Motor neuron (in vitro differentiated cells): ENCODE data around the gene SPI1. TPM values are rescaled to one million over a fixed set of nuclear protein-coding genes. Genes with fewer than 3 reads are reported as not detected.
A peak's percentile ranks its signal among the peaks of the same experiment; 100 is the strongest.

Experiments used
- ATAC-seq, 8 experiments: fragments of 200-7000 bp; cut with Tn5 transposase; replicated peaks in 6 of 8; 2 replicates each; pipeline ENCODE4 v1.8.0; 2021; ENCODE audit warnings: mild to moderate bottlenecking in 8 of 8, moderate library complexity in 8 of 8
- H3K27ac ChIP-seq, 2 donors: fragments of 250-450 bp; sonication (Bioruptor Pico); 2 replicates each; pipeline ENCODE4 v1.9.0; 2021; ENCODE audit warnings: antibody characterized with exemption in 2 of 2, mild to moderate bottlenecking in 2 of 2, moderate library complexity in 1 of 2
- H3K4me1 ChIP-seq, 2 donors: fragments of 250-450 bp; sonication (Bioruptor Pico); replicated peaks in 1 of 2; 2 replicates each; pipeline ENCODE4 v1.6.1; 2021; ENCODE audit warnings: antibody characterized with exemption in 2 of 2, mild to moderate bottlenecking in 2 of 2, moderate library complexity in 1 of 2
- H3K4me3 ChIP-seq, 5 donors: fragments of 250-450 bp; sonication (Bioruptor Pico); 2 replicates each; pipeline ENCODE4 v1.9.0; 2021; ENCODE audit warnings: antibody characterized with exemption in 5 of 5, mild to moderate bottlenecking in 5 of 5, moderate library complexity in 4 of 5
- WGBS, 10 experiments: fragments of 450-650 bp; shearing (Covaris generic); methylation state at CpG; one replicate each; pipeline ENCODE4 v1.0.0; 2022; 5-methylcytosine and 5-hydroxymethylcytosine counted together
- in situ Hi-C, 9 experiments: fragments of 400-800 bp; cut with MboI; loops; one replicate each; pipeline ENCODE4 v1.15.0; 2021; ENCODE audit warnings: low sequenced_read_pairs in 9 of 9, low pct_unique_long_range_greater_than_20kb in 2 of 9; ENCODE audit not compliant: unreplicated experiment in 9 of 9
- total RNA-seq, 8 experiments: library from RNA; unstranded; fragments of 300-600 nt; gene quantifications; 2 replicates each; pipeline versions ENCODE4 v1.2.3 to v1.2.4, GENCODE V29; 2022

The SPI1 gene
- total RNA-seq, result under 1 TPM in 6 of 8 experiments, not detected in 2; 0.18 to 0.85 (median 0.44) TPM

DNA sequence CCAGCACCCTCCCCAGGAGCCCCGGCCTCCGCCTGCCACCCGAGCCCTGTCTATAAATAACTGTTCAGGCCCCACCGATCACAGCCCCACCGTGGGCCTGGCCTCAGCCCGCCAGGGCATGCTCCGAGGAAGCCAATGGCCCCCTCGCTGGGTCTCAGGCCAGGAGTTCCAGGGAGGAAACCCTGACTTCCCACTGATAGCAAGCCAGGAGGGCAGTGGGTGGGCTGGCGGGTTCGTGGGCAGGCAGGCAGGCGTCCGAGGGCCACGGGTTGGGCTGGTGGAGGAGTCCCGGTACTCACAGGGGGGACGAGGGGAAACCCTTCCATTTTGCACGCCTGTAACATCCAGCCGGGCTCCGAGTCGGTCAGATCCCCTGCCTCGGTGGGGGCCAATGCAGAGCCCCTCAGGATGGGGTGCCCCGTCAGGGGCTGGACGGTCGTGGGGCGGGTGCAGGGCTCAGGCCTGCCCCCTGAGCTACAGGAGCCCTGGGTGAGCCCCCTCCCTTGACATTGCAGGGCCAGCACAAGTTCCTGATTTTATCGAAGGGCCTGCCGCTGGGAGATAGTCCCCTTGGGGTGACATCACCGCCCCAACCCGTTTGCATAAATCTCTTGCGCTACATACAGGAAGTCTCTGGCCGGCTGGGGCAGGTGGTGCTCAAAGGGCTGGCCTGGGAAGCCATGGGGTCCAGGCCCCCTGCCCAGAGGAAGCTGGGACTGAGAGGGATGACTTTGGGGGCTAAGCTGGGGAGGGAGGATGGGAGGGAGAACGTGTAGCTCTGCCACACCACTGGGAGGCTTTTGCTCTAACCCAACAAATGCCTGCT lies at the start of gene SPI1:
Gene SPI1, minus strand, starts transcription at position 538 of the 826 bp plus-strand sequence. Its CDS starts 194 bp downstream, at position 344.
- in situ Hi-C loops, result no loop called here
- Histone ChIP-seq H3K27ac (no peak within 1 kb of the TSS), H3K4me1 (peaks cover 5 to 8% of the 10 kb centered on the region in 2 donors), H3K4me3 (no peak within 1 kb of the TSS)
- 60 to 68% methylated on average over 3 to 5 of the region's 31 CpGs; no CpG with 5 or more reads in 8 of the 10 experiments for WGBS, 10 experiments
- peak in 5 of 8 experiments; percentile 61 to 79 (median 72) for ATAC-seq

DNA sequence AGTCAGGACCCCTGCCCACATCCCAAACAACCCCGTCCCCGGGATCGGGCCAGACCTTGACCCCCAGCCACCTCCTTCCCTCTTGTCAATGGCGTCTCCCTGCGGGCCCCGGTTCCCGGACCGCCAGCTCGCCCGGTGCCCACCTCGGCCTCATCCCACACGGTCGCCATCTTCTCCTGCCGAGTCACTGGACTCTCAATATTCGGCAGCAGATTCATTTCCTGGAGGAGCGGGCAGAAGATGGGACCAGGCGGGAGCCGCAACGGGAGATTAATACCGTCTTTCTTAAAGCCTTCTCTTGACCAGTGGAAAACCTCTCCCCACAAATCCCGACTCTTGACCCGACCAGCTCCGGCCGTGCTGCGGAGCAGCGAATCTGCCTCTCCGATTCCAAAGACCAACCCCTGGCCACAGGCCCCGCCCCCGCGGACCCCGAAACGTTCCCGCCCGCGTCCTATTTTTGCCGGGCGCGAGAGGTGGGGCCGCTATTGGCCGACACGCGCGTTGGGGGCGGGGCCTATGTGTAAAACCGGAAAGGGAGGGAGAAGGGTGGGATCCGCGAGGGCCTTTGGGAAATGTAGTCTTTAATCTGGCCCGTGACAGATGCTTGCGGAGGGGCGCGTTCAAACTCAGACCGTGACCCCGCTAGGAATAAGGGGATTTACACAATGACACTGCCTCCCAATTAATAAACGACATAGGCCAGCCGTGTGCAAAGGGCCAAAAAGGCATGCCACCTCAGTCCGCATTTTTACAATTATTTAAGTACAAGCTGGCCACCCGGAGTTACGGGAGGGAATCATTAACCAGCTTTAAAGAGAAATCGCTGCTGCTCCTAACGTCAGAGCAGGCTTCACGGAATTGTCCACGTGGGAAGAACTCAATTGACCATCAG lies 48.0 kb upstream of the SPI1 start, which contains the start of gene PSMC3:
Gene PSMC3, minus strand, starts transcription at position 378 of the 895 bp plus-strand sequence. Its CDS starts 160 bp downstream, at position 218.
- peak; percentile 89 to 96 (median 94) for ATAC-seq
- WGBS, 10 experiments, result 0 to 15% (median 0%) methylated on average over 1 to 24 of the region's 62 CpGs; no CpG with 5 or more reads in 3 of the 10 experiments
- Histone ChIP-seq H3K4me1 (peaks cover 5 to 8% of the 10 kb centered on the region in 2 donors), H3K4me3 (peak within 1 kb of the TSS; percentile 68 to 97 (median 93)), H3K27ac (peak within 1 kb of the TSS; percentile 99)
- in situ Hi-C loops, result no loop called here

DNA sequence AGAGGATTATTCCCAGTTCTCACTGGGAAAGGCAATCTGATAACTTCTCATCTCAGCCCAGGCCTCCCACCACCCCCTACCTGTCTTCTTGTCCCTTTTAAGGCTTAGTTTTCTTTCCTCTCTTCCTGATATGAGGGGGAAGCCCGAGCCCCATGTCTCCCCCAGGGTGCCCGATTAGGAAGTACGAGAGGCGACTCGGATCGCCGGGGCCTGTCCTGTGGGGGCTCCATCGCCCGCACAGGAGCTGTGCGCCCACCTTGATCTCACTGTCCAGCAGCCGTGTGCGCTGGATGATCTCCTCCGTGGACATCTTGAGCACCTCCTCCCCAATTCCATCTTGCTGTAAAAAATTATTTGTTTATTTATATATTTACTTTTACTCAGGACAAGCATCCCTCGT lies 47.3 kb upstream of the SPI1 start:
- 0 to 4% (median 0%) methylated on average over 1 to 13 of the region's 14 CpGs; no CpG with 5 or more reads in 4 of the 10 experiments for WGBS, 10 experiments
- no peak for ATAC-seq

DNA sequence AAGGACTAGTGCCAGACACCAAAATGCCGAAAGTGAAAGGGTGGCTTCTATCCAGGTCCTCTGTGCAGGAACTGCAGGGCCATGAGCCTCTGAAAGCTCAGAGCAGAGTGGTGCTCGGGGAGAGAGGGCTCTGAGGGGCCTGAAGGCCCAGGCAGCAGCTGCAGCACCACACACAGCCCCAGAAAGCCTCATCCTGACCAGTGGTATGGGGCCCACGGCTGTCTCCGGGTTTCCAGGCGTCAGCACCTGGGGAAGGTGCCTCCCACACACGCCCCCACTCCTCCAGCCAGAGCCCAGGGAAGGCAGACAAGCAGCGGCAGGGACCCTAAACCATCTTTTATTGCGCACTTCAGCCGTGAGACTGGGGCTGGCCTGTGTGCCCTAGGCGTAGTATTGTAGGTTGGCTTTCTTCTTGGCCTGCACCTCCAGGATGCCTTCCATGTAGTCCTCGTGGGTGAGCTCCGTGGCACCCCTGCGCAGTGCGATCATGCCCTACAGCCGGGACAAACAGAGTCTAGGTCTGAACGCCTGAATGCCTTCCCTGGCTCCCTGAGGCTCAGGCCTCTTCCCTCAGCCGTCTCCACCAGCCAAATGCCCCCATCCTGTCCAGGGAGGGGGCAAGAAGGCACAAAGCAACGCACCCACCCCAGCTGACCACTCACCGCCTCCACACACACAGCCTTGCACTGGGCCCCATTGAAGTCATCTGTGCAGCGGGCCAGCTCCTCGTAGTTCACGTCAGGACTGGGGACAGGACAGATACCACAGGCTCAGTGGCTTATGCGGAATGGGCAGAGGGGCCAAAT lies 40.3 kb upstream of the SPI1 start:
- H3K27ac ChIP-seq, result no peak overlapping the region
- H3K4me3 ChIP-seq, result no peak overlapping the region
- peak in 3 of 8 experiments; percentile 4 to 6 (median 6) for ATAC-seq
- H3K4me1 ChIP-seq, result no peaks in the 10 kb centered on the region
- in situ Hi-C loops, result loop anchor here in 1 of 9 experiments (25.0 kb wide), 1 partner anchor 144 kb away; the partner anchor contains the start of genes CELF1 and PTPMT1
- WGBS, 10 experiments, result 33 to 100% (median 93%) methylated on average over 1 to 15 of the region's 23 CpGs; no CpG with 5 or more reads in 3 of the 10 experiments

More for the DNA sequence above, 47.3 kb upstream of the SPI1 start:
- H3K4me1 ChIP-seq, result peaks cover 5 to 8% of the 10 kb centered on the region in 2 donors
- peak overlapping the region; percentile 99 for H3K27ac ChIP-seq
- in situ Hi-C loops, result no loop called here
- H3K4me3 ChIP-seq, result peak overlapping the region; percentile 68 to 97 (median 93)

DNA sequence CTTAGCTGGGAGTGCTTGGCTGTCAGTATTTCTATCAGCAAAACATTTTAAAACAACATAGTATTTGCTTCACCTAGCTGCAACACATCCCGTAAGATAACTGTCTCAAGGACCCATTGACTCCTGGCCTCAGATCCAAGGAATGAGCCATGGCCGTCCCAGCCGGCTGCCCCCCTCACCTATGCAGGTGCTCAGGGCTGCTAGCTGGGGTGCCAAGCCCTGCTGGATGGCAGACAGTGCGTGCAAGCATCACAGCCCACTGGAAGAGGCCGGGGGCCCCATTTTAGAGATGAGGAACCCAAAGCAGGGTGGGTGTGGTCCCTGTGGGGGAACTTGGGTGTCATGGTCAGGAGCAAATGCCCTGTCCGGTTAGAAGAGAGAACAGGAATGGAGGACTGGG lies 39.4 kb upstream of the SPI1 start:
- in situ Hi-C loops, result loop anchor here in 1 of 9 experiments (25.0 kb wide), 1 partner anchor 145 kb away; the partner anchor contains the start of genes CELF1 and PTPMT1
- no peak for ATAC-seq
- no peak overlapping the region for H3K27ac ChIP-seq
- no peak overlapping the region for H3K4me3 ChIP-seq
- no peaks in the 10 kb centered on the region for H3K4me1 ChIP-seq
- 60 to 100% (median 83%) methylated on average over 1 to 5 of the region's 6 CpGs; no CpG with 5 or more reads in 5 of the 10 experiments for WGBS, 10 experiments

DNA sequence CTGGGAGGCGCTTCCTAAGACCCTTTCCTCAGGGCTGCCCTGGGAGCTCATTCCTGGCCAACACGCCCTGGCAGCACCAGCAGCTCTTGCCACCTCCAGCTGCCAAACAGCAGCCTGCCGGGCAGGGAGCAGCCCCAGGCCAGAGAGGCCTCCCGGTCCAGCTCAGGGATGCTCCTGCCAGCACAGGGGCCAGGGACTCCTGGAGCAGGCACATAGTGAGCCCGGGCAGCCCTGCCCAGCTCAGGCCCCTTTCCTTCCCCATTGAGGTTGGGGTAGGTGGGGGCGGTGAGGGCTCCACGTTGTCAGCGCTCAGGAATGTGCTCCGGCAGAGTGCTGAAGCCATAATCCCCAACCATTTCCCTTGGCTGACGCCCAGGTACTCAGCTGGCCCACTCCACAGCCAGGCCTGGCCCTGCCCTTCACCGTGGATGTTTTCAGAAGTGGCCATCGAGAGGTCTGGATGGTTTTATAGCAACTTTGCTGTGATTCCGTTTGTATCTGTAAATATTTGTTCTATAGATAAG lies 37.7 kb upstream of the SPI1 start:
- H3K4me1 ChIP-seq, result no peaks in the 10 kb centered on the region
- in situ Hi-C loops, result loop anchor here in 1 of 9 experiments (25.0 kb wide), 1 partner anchor 146 kb away; the partner anchor contains the start of genes CELF1 and PTPMT1
- peak; percentile 13 to 90 (median 68) for ATAC-seq
- WGBS, 10 experiments, result 0 to 88% (median 7%) methylated on average over 1 to 7 of the region's 13 CpGs; no CpG with 5 or more reads in 5 of the 10 experiments
- H3K4me3 ChIP-seq, result no peak overlapping the region
- H3K27ac ChIP-seq, result no peak overlapping the region

DNA sequence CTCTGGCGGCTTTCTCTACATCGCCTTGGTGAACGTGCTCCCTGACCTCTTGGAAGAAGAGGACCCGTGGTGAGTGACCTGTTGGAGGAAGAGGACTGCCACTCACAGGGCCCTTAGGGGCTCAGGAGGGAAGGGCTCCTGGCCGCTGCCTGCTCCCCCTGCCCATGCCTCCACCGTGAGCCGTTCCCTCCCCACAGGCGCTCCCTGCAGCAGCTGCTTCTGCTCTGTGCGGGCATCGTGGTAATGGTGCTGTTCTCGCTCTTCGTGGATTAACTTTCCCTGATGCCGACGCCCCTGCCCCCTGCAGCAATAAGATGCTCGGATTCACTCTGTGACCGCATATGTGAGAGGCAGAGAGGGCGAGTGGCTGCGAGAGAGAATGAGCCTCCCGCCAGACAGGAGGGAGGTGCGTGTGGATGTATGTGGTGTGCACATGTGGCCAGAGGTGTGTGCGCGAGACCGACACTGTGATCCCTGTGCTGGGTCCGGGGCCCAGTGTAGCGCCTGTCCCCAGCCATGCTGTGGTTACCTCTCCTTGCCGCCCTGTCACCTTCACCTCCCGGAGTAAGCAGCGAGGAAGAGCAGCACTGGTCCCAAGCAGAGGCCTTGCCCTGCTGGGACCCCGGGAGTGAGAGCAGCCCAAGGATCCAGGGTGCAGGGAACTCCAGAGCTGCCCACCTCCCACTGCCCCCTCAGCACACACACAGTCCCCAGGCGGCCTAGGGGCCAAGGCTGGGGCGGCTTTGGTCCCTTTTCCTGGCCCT lies 36.9 kb upstream of the SPI1 start:
- Histone ChIP-seq H3K27ac (no peak overlapping the region), H3K4me1 (no peaks in the 10 kb centered on the region), H3K4me3 (no peak overlapping the region)
- ATAC-seq, result peak in 5 of 8 experiments; percentile 3 to 23 (median 11)
- in situ Hi-C loops, result loop anchor here in 1 of 9 experiments (25.0 kb wide), 1 partner anchor 147 kb away; the partner anchor contains the start of genes CELF1 and PTPMT1
- WGBS, 10 experiments, result 80 to 100% (median 91%) methylated on average over 2 to 6 of the region's 31 CpGs; no CpG with 5 or more reads in 6 of the 10 experiments

DNA sequence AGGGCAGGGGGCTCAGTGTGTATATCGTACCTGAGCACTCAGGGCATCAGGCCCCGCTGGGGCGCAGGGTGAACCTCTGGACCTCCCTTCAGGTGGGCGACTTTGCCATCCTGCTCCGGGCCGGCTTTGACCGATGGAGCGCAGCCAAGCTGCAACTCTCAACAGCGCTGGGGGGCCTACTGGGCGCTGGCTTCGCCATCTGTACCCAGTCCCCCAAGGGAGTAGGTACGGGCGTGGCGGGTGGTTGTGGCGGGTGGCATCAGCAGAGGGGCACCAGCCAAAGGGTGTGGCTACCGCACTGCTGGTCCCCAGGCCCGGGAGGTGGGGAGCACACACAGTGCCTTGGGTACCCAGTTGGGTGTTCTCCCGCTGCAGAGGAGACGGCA lies 36.3 kb upstream of the SPI1 start:
- in situ Hi-C loops, result loop anchor here in 1 of 9 experiments (25.0 kb wide), 1 partner anchor 148 kb away; the partner anchor contains the start of genes CELF1 and PTPMT1
- WGBS, 10 experiments, result 95 to 96% methylated on average over 4 of the region's 19 CpGs; no CpG with 5 or more reads in 8 of the 10 experiments
- Histone ChIP-seq H3K27ac (no peak overlapping the region), H3K4me3 (no peak overlapping the region), H3K4me1 (peaks cover 2% of the 10 kb centered on the region in 2 donors)
- peak in 3 of 8 experiments; percentile 1 to 6 (median 6) for ATAC-seq

DNA sequence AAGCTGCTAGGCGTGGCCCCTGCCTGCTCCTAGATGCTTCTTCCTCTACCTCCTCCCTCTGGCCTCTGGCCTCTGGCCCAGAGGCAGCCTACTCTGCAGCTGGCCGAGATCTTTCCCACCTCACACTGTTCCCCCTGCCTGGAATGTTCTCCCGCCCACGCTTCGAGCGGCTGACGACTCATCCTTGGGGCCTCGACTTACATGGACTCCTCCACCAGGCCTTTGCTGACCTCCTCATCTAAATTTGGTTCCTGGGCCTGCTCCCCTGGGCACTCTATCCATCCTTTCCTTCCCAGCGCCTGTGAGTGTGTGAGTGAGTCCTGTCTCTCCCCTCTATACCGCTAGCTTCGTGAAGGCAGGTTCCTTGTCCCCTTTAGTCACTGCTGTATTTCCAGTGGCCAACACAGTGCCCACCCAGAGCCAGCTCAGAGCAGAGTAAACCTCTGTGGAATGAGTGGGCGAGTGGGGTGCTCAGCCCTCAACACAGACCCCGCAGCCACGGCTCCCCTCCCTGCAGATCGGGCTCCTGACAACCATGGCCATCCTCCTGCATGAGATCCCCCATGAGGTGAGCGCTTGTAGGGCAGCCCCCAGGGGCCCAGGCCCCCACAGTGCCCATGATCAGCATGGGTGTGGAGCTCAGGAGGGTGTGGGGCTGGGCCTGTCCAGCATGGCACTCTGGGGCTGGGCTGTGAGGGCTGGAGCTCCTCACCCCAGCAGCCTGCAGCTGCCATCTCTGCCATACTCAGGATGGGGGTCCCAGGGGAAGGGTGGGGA lies 35.7 kb upstream of the SPI1 start:
- H3K4me3 ChIP-seq, result no peak overlapping the region
- WGBS, 10 experiments, result 24 to 100% (median 80%) methylated on average over 1 to 11 of the region's 16 CpGs; no CpG with 5 or more reads in 5 of the 10 experiments
- H3K4me1 ChIP-seq, result peaks cover 8% of the 10 kb centered on the region in 2 donors
- ATAC-seq, result peak in 5 of 8 experiments; percentile 3 to 20 (median 11)
- in situ Hi-C loops, result loop anchor here in 1 of 9 experiments (25.0 kb wide), 1 partner anchor 148 kb away; the partner anchor contains the start of genes CELF1 and PTPMT1
- H3K27ac ChIP-seq, result no peak overlapping the region

DNA sequence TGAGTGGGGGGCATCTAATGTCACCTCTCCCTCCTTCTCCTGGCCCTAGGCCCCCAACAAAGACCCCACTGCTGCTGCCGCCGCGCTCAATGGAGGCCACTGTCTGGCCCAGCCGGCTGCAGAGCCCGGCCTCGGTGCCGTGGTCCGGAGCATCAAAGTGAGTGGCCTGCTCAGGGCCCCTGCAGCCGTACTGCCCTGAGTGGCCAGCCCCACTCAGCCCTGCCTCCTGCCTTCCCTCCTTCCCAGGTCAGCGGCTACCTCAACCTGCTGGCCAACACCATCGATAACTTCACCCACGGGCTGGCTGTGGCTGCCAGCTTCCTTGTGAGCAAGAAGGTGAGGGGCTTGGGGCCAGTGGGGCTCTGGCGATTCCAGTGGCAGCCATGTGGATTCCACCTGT lies 35.0 kb upstream of the SPI1 start:
- Histone ChIP-seq H3K4me1 (peaks cover 9% of the 10 kb centered on the region in 2 donors), H3K27ac (no peak overlapping the region)
- 60 to 88% (median 87%) methylated on average over 2 to 9 of the region's 13 CpGs; no CpG with 5 or more reads in 7 of the 10 experiments for WGBS, 10 experiments

More for the DNA sequence above, 35.0 kb upstream of the SPI1 start:
- no peak for ATAC-seq
- in situ Hi-C loops, result loop anchor here in 1 of 9 experiments (25.0 kb wide), 1 partner anchor 149 kb away; the partner anchor contains the start of genes CELF1 and PTPMT1
- H3K4me3 ChIP-seq, result no peak overlapping the region
